H9 (cell line): Measurements from ENCODE around the gene CHID1. TPM values are rescaled to one million over a fixed set of nuclear protein-coding genes. Genes with fewer than 3 reads are reported as not detected.

Experiments
- DNase-seq: peaks from one replicate; pipeline ENCODE4 v3.0.0-alpha.2; 2017
- H2AFZ ChIP-seq: one replicate; pipeline ENCODE4 v1.6.1; 2013; ENCODE audit warnings: mild to moderate bottlenecking, low read length, control low read depth, moderate library complexity
- H2AK5ac ChIP-seq: 2 replicates; pipeline ENCODE4 v1.6.1; 2013; ENCODE audit warnings: low read length, control low read depth, mixed read lengths; ENCODE audit not compliant: insufficient read length
- H2BK120ac ChIP-seq: one replicate; pipeline ENCODE4 v1.6.1; 2013; ENCODE audit warnings: low read depth, mild to moderate bottlenecking, low read length, control low read depth, inconsistent platforms; ENCODE audit not compliant: poor library complexity, severe bottlenecking
- H2BK12ac ChIP-seq: 2 replicates; pipeline ENCODE4 v1.6.1; 2013; ENCODE audit warnings: low read length, control low read depth, mixed read lengths, low read depth; ENCODE audit not compliant: insufficient read length
- H2BK15ac ChIP-seq: 2 replicates; pipeline ENCODE4 v1.6.1; 2013; ENCODE audit warnings: low read depth, low read length, control low read depth
- H2BK20ac ChIP-seq: one replicate; pipeline ENCODE4 v1.6.1; 2013; ENCODE audit warnings: low read depth, mild to moderate bottlenecking, low read length, control low read depth, inconsistent platforms; ENCODE audit not compliant: poor library complexity, severe bottlenecking
- H2BK5ac ChIP-seq: 2 replicates; pipeline ENCODE4 v1.6.1; 2013; ENCODE audit warnings: low read length, control low read depth, mixed read lengths; ENCODE audit not compliant: insufficient read length
- H3K14ac ChIP-seq: 2 replicates; pipeline ENCODE4 v1.6.1; 2013; ENCODE audit warnings: low read length, control low read depth; ENCODE audit not compliant: insufficient read depth
- H3K18ac ChIP-seq: 2 replicates; pipeline ENCODE4 v1.6.1; 2013; ENCODE audit warnings: low read depth, mild to moderate bottlenecking, mixed read lengths, low read length, control low read depth; ENCODE audit not compliant: insufficient read length
- H3K23ac ChIP-seq: 2 replicates; pipeline ENCODE4 v1.6.1; 2013; ENCODE audit warnings: low read length, control low read depth, mixed read lengths, low read depth; ENCODE audit not compliant: insufficient read length
- H3K23me2 ChIP-seq: 2 replicates; pipeline ENCODE4 v1.6.1; 2013; ENCODE audit warnings: low read depth, mild to moderate bottlenecking, mixed read lengths, low read length, control low read depth; ENCODE audit not compliant: insufficient read length, poor library complexity, severe bottlenecking
- H3K27ac ChIP-seq: 2 replicates; pipeline ENCODE4 v1.5.1; 2013; ENCODE audit warnings: low read length, control low read depth, mixed read lengths, low read depth; ENCODE audit not compliant: insufficient read length
- H3K27me3 ChIP-seq: 2 replicates; pipeline ENCODE4 v1.6.1; 2013; ENCODE audit warnings: low read length, control low read depth, inconsistent platforms; ENCODE audit not compliant: insufficient read depth
- H3K4ac ChIP-seq: 2 replicates; pipeline ENCODE4 v1.6.1; 2013; ENCODE audit warnings: low read depth, mild to moderate bottlenecking, control low read depth, inconsistent platforms, low read length, moderate library complexity
- H3K4me1 ChIP-seq: 2 replicates; pipeline ENCODE4 v1.6.1; 2013; ENCODE audit warnings: low read length, control low read depth, inconsistent platforms; ENCODE audit not compliant: insufficient read depth
- H3K4me2 ChIP-seq: 2 replicates; pipeline ENCODE4 v1.6.1; 2013; ENCODE audit warnings: low read length, control low read depth, mixed read lengths; ENCODE audit not compliant: insufficient read length, insufficient read depth
- H3K56ac ChIP-seq: 2 replicates; pipeline ENCODE4 v1.6.1; 2013; ENCODE audit warnings: low read depth, mild to moderate bottlenecking, mixed read lengths, low read length, control low read depth; ENCODE audit not compliant: insufficient read length
- H3K79me1 ChIP-seq: 2 replicates; pipeline ENCODE4 v1.6.1; 2013; ENCODE audit warnings: low read depth, mild to moderate bottlenecking, moderate library complexity, low read length, control low read depth, inconsistent platforms; ENCODE audit not compliant: insufficient read depth, poor library complexity, severe bottlenecking
- H3K79me2 ChIP-seq: 2 replicates; pipeline ENCODE4 v1.6.1; 2013; ENCODE audit warnings: low read length, control low read depth, inconsistent platforms; ENCODE audit not compliant: insufficient read depth
- H3K9ac ChIP-seq: 2 replicates; pipeline ENCODE4 v1.6.1; 2013; ENCODE audit warnings: low read length, control low read depth, mixed read lengths; ENCODE audit not compliant: insufficient read length; ENCODE audit errors: extremely low read depth
- H3K9me3 ChIP-seq: one replicate; pipeline ENCODE4 v1.6.1; 2013; ENCODE audit warnings: low read depth, low read length, inconsistent platforms; ENCODE audit not compliant: control insufficient read depth
- H3T11ph ChIP-seq: one replicate; pipeline ENCODE4 v1.6.1; 2013; ENCODE audit warnings: mild to moderate bottlenecking, low read length, control low read depth, inconsistent platforms
- H4K20me1 ChIP-seq: one replicate; pipeline ENCODE4 v1.6.1; 2013; ENCODE audit not compliant: control insufficient read depth, insufficient read length, insufficient read depth
- H4K5ac ChIP-seq: 2 replicates; pipeline ENCODE4 v1.6.1; 2013; ENCODE audit warnings: low read depth, mild to moderate bottlenecking, mixed read lengths, low read length, control low read depth; ENCODE audit not compliant: insufficient read length
- H4K8ac ChIP-seq: replicated peaks from 2 replicates; pipeline ENCODE4 v1.6.1; 2013; ENCODE audit warnings: low read length, control low read depth, mixed read lengths, low read depth; ENCODE audit not compliant: insufficient read length
- H4K91ac ChIP-seq: 2 replicates; pipeline ENCODE4 v1.6.1; 2013; ENCODE audit warnings: low read depth, mild to moderate bottlenecking, moderate library complexity, mixed read lengths, low read length, control low read depth; ENCODE audit not compliant: insufficient read length
- H3K27ac Mint-ChIP-seq, 3 experiments: 2 replicates in 2 of 3; 3 replicates in 1 of 3; pipeline ENCODE4 v1.8.0; 2020 to 2021; ENCODE audit warnings: mixed read lengths in 3 of 3, mild to moderate bottlenecking in 1 of 3, moderate library complexity in 1 of 3
- H3K27me3 Mint-ChIP-seq: 2 replicates; pipeline ENCODE4 v1.8.0; 2021; ENCODE audit warnings: low read depth, mild to moderate bottlenecking, moderate library complexity, mixed read lengths
- H3K36me3 Mint-ChIP-seq, 3 experiments: 2 replicates in 2 of 3; 3 replicates in 1 of 3; pipeline ENCODE4 v1.8.0; 2020 to 2021; ENCODE audit warnings: low read depth in 3 of 3, mixed read lengths in 3 of 3; ENCODE audit not compliant: insufficient read depth in 1 of 3
- H3K4me1 Mint-ChIP-seq, 2 experiments: 2 replicates each; pipeline ENCODE4 v1.8.0; 2020; ENCODE audit warnings: mixed read lengths in 2 of 2
- H3K4me3 Mint-ChIP-seq, 2 experiments: 2 replicates in 1 of 2; 3 replicates in 1 of 2; pipeline ENCODE4 v1.8.0; 2020 to 2021; ENCODE audit warnings: mild to moderate bottlenecking in 2 of 2, mixed read lengths in 2 of 2, moderate library complexity in 1 of 2
- H3K9me3 Mint-ChIP-seq, 2 experiments: 2 replicates in 1 of 2; 3 replicates in 1 of 2; pipeline ENCODE4 v1.8.0; 2020; ENCODE audit warnings: mild to moderate bottlenecking in 2 of 2, mixed read lengths in 2 of 2, moderate library complexity in 1 of 2
- WGBS: extraction: QIAGEN DNeasy Blood & Tissue Kit; methylation state at CpG from one replicate; pipeline ENCODE4 v1.1.7; 2013; ENCODE audit warnings: missing lambda C conversion rate, low lambda C conversion rate, mixed read lengths; ENCODE audit not compliant: insufficient read length; ENCODE audit errors: extremely low coverage; 5-methylcytosine and 5-hydroxymethylcytosine counted together
- total RNA-seq: library from RNA; stranded (reverse); gene quantifications from 2 replicates; pipeline ENCODE4 v1.2.1, GENCODE V29; 2021
- TF ChIP-seq, protein P1 (sequence below): fragments of 200-600 bp; sonication (generic); conservative IDR thresholded peaks from 3 replicates; pipeline ENCODE4 v1.8.0; 2021; ENCODE audit warnings: antibody characterized with exemption, mild to moderate bottlenecking

Gene CHID1
- total RNA-seq, 1 experiment from 2014 or later, result 89.4 TPM

GRCh38 chr11:824942-825341 is 85.7 kb downstream of the CHID1 start:
- Histone ChIP-seq H3K23me2 (peaks cover 22% of the 10 kb centered on the region), H2BK15ac (no peak overlapping the region), H3K18ac (no peak overlapping the region), H3K79me2 (no peaks in the 10 kb centered on the region), H3K27ac (no peak overlapping the region), H2AK5ac (no peak overlapping the region), H3K79me1 (no peaks in the 10 kb centered on the region), H3K14ac (no peak overlapping the region), H3K23ac (no peak overlapping the region), H3K4me2 (no peak overlapping the region), H3K4ac (no peak overlapping the region), H3K9ac (no peak overlapping the region), H3T11ph (no peak overlapping the region), H4K8ac (no peak overlapping the region), H3K9me3 (no peaks in the 10 kb centered on the region), H4K5ac (no peak overlapping the region), H3K4me1 (no peaks in the 10 kb centered on the region; the same call in 1 of the 2 replicates), H2BK20ac (no peak overlapping the region), H4K20me1 (no peaks in the 10 kb centered on the region), H3K27me3 (no peaks in the 10 kb centered on the region; the same call in 1 of the 2 replicates), H2BK5ac (no peak overlapping the region), H4K91ac (no peak overlapping the region), H3K56ac (no peak overlapping the region), H2BK12ac (no peak overlapping the region), H2AFZ (no peak overlapping the region), H2BK120ac (no peak overlapping the region)
- no peak for DNase-seq
- no CpG with 5 or more reads among the region's 11 CpGs for WGBS
- peaks cover 0 to 26% (median 13%) of the 10 kb centered on the region in 3 experiments for H3K36me3 Mint-ChIP-seq
- TF ChIP-seq, protein P1, sequence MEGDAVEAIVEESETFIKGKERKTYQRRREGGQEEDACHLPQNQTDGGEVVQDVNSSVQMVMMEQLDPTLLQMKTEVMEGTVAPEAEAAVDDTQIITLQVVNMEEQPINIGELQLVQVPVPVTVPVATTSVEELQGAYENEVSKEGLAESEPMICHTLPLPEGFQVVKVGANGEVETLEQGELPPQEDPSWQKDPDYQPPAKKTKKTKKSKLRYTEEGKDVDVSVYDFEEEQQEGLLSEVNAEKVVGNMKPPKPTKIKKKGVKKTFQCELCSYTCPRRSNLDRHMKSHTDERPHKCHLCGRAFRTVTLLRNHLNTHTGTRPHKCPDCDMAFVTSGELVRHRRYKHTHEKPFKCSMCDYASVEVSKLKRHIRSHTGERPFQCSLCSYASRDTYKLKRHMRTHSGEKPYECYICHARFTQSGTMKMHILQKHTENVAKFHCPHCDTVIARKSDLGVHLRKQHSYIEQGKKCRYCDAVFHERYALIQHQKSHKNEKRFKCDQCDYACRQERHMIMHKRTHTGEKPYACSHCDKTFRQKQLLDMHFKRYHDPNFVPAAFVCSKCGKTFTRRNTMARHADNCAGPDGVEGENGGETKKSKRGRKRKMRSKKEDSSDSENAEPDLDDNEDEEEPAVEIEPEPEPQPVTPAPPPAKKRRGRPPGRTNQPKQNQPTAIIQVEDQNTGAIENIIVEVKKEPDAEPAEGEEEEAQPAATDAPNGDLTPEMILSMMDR, result no peak
- no peak overlapping the region for H3K27ac Mint-ChIP-seq
- H3K9me3 Mint-ChIP-seq, result no peaks in the 10 kb centered on the region; a peak in 1 of 5 replicates
- peaks cover 18% of the 10 kb centered on the region for H3K27me3 Mint-ChIP-seq
- H3K4me1 Mint-ChIP-seq, result peaks cover 23 to 33% of the 10 kb centered on the region in 2 experiments
- H3K4me3 Mint-ChIP-seq, result peak overlapping the region in 1 of 2 experiments; percentile 51; a peak in 2 of 5 replicates
